Activated naive CD4-positive, alpha-beta T cell treated with anti-CD3 and anti-CD28 coated beads for 36 hours (primary cell): Measurements from ENCODE around the gene HOXC13. TPM values are rescaled to one million over a fixed set of nuclear protein-coding genes. Genes with fewer than 3 reads are reported as not detected.

Source experiments
- CTCF ChIA-PET: fragments of 350-600 bp; sonication (Branson Sonifier 250); formaldehyde crosslinking; loops from one replicate; lab custom pipeline; 2021; ENCODE audit warnings: antibody characterized with exemption; lab: Charles Lee
- DNase-seq: peaks from one replicate; pipeline ENCODE4 v3.0.0-alpha.2; 2020
- H3K27ac Mint-ChIP-seq: one replicate; pipeline ENCODE4 v1.8.0; 2021; ENCODE audit warnings: mild to moderate bottlenecking, mixed read lengths
- H3K27me3 Mint-ChIP-seq: one replicate; pipeline ENCODE4 v1.8.0; 2021; ENCODE audit warnings: low read depth, mixed read lengths
- H3K36me3 Mint-ChIP-seq: one replicate; pipeline ENCODE4 v1.8.0; 2021; ENCODE audit warnings: low read depth, mixed read lengths
- H3K4me1 Mint-ChIP-seq: one replicate; pipeline ENCODE4 v1.8.0; 2021; ENCODE audit warnings: low read depth, mixed read lengths
- H3K4me3 Mint-ChIP-seq: one replicate; pipeline ENCODE4 v1.8.0; 2021; ENCODE audit warnings: mild to moderate bottlenecking, moderate library complexity, mixed read lengths
- H3K9me3 Mint-ChIP-seq: one replicate; pipeline ENCODE4 v1.8.0; 2021; ENCODE audit warnings: mixed read lengths
- intact Hi-C: fragments of 100-400 bp; cut with micrococcal nuclease; formaldehyde crosslinking; loops from one replicate; pipeline ENCODE4 v1.15.1; 2023
- total RNA-seq, 2 experiments: library from RNA; stranded (reverse); gene quantifications; one replicate each; pipeline ENCODE4 v1.2.3, GENCODE V29; 2021

HOXC13 gene
- total RNA-seq, 2 experiments from 2014 or later = not detected

GRCh38 chr12:53952871-53953734, 14.5 kb downstream of the HOXC13 start:
- no peak for DNase-seq
- Mint-ChIP-seq H3K4me1 (peaks cover 40% of the 10 kb centered on the region), H3K27ac (no peak overlapping the region), H3K27me3 (peaks cover 91% of the 10 kb centered on the region), H3K4me3 (no peak overlapping the region), H3K36me3 (no peaks in the 10 kb centered on the region), H3K9me3 (no peaks in the 10 kb centered on the region)
- CTCF ChIA-PET = interaction anchor here (0.6 kb wide), 1 partner anchor 1469 kb away, joined by 3 read pairs; no protein-coding TSS in a partner anchor
- intact Hi-C loops = loop anchor here (5.0 kb wide), 2 partner anchors 34 to 99 kb away; partner anchors contain the start of genes HOXC10 and HOXC4

DNA sequence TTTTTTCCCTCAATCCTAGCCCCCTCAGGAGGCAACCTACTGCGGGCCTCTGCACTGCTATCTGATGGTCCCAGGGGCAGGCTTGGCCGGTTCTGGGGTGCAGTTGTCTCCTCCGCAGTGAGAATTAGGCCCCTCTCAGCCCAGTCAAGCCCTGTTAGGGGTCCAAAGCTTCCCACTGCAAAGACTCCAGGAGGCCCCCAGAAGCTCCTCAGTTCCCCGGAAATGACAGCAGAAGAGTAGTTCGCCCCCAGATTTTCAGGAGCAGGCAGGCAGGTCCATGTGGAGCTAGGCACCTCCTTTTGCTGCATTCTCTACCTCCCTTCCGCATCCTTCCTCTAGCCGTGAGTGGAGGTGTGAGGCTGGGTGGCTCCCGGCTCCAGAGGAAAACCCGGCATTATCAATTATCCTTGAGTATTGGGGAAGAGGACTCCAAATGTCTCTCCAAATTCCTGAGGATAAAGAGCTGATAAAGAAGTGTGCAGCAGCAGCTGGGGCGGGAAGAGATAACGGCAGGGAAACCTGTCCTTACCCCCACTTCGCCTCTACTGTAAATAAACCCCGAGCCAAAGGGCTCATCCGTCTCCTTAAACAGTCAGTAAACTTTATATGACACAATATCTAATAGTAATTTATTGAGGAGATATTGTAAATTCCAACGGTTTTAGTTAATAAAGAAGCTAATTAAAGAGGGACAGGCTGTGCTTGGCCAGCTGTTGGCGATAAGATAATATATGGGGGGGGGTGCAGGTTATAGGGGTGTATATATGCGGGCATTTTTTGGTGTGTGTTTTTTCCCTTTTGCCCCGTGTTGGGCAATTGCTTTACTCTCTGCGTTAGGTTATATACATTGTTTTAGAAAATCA, 15.4 kb downstream of the HOXC13 start:
- no peaks in the 10 kb centered on the region for H3K36me3 Mint-ChIP-seq
- H3K27ac Mint-ChIP-seq = no peak overlapping the region
- DNase-seq = no peak
- intact Hi-C loops = loop anchor here (5.0 kb wide), 2 partner anchors 33 to 98 kb away; partner anchors contain the start of genes HOXC10 and HOXC4
- H3K4me1 Mint-ChIP-seq = peaks cover 40% of the 10 kb centered on the region
- H3K4me3 Mint-ChIP-seq = no peak overlapping the region
- peaks cover 88% of the 10 kb centered on the region for H3K27me3 Mint-ChIP-seq
- H3K9me3 Mint-ChIP-seq = no peaks in the 10 kb centered on the region
- CTCF ChIA-PET = interaction anchor here (0.6 to 1.2 kb wide), 2 partner anchors 20 to 23 kb away, joined by 3 to 4 read pairs; no protein-coding TSS in a partner anchor

DNA sequence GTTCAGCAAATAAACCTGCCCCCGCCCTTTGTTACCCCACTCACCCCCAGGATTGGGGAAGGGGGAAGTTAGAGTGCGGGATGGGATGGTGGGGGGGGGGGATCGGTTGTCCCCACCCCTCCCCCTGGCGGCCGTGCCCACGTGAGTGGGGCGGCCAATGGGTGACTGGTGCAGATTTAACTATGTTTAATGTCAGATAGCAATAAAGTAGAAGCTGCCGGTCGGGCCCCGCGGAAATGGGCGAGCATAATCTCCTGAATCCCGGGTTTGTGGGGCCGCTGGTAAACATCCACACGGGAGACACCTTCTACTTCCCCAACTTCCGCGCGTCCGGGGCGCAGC, 16.0 kb downstream of the HOXC13 start, which contains the start of gene HOXC12:
Gene HOXC12, plus strand, starts transcription at position 210 of the 342 bp plus-strand sequence. Its CDS starts 27 bp downstream, at position 237.
- no peak for DNase-seq
- H3K9me3 Mint-ChIP-seq = no peaks in the 10 kb centered on the region
- CTCF ChIA-PET = interaction anchor here (1.2 kb wide), 1 partner anchor 21 kb away, joined by 3 read pairs; no protein-coding TSS in a partner anchor
- H3K4me1 Mint-ChIP-seq = peaks cover 40% of the 10 kb centered on the region
- intact Hi-C loops = loop anchor here (5.0 kb wide), 3 partner anchors 33 to 98 kb away; partner anchors contain the start of genes HOXC10 and HOXC4
- H3K4me3 Mint-ChIP-seq = no peak within 1 kb of the TSS
- H3K27ac Mint-ChIP-seq = no peak within 1 kb of the TSS
- H3K36me3 Mint-ChIP-seq = no peaks in the 10 kb centered on the region
- H3K27me3 Mint-ChIP-seq = peaks cover 88% of the 10 kb centered on the region

DNA sequence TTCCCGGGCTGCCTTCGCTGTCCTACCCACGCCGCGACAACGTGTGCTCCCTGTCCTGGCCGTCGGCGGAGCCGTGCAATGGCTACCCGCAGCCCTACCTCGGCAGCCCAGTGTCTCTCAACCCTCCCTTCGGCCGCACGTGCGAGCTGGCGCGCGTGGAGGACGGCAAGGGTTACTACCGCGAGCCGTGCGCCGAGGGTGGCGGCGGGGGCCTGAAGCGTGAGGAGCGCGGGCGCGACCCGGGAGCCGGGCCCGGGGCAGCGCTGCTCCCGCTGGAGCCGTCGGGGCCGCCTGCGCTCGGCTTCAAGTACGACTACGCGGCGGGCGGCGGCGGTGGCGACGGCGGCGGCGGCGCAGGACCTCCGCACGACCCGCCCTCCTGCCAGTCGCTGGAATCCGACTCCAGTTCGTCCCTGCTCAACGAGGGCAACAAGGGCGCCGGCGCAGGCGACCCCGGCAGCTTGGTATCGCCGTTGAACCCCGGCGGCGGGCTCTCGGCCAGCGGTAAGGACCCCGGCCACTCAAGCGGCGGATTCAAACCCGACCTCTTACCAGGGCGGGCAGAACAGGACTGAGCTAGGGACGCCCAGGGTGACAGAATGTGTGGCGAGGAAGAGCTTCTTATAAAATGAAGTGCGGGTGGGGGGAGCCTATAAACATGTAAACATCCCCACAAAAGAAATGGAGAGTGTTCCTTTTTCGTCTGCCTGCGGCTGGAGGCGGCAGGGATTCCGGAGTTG, 16.6 kb downstream of the HOXC13 start:
- peaks cover 38% of the 10 kb centered on the region for H3K4me1 Mint-ChIP-seq
- intact Hi-C loops = loop anchor here (5.0 kb wide), 1 partner anchor 42 kb away; no protein-coding TSS in a partner anchor
- H3K4me3 Mint-ChIP-seq = no peak overlapping the region
- no peak overlapping the region for H3K27ac Mint-ChIP-seq
- DNase-seq = no peak
- CTCF ChIA-PET = no interaction called here
- H3K27me3 Mint-ChIP-seq = peaks cover 89% of the 10 kb centered on the region
- H3K9me3 Mint-ChIP-seq = no peaks in the 10 kb centered on the region
- H3K36me3 Mint-ChIP-seq = no peaks in the 10 kb centered on the region

DNA sequence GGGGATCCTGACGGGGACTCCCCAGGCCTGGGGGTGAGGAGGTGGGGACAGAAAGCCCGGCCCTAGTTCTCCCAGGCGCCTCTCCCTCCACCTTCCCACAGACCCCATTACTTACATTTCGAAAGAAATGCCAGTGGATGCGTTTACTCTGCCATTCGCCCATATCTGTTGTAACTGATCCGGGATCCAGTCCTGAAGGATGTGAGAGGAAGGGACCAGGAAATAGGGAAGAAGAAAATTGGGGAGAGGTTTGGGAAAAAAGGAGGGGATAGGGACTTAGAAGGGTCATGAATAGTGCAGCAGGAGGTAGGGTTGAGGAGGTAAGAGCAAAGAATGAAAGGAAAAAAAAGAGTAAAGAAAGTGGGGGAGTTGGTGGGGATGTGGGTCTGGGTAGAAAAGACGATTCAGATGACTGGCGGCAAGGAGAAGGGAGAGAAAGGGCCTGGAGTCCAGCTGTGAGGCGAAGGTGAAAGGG, 17.2 kb downstream of the HOXC13 start:
- Mint-ChIP-seq H3K27me3 (peaks cover 87% of the 10 kb centered on the region), H3K9me3 (no peaks in the 10 kb centered on the region), H3K27ac (no peak overlapping the region), H3K4me1 (peaks cover 39% of the 10 kb centered on the region), H3K36me3 (no peaks in the 10 kb centered on the region), H3K4me3 (no peak overlapping the region)
- intact Hi-C loops = loop anchor here (5.0 kb wide), 1 partner anchor 41 kb away; no protein-coding TSS in a partner anchor
- CTCF ChIA-PET = no interaction called here
- no peak for DNase-seq

- no peak overlapping the region for H3K27ac Mint-ChIP-seq
- H3K4me3 Mint-ChIP-seq = no peak overlapping the region
- no peaks in the 10 kb centered on the region for H3K9me3 Mint-ChIP-seq
- no peaks in the 10 kb centered on the region for H3K36me3 Mint-ChIP-seq
- H3K4me1 Mint-ChIP-seq = peaks cover 36% of the 10 kb centered on the region
- no peak for DNase-seq
- CTCF ChIA-PET = interaction anchor here (0.9 kb wide), 1 partner anchor 199 kb away, joined by 4 read pairs; no protein-coding TSS in a partner anchor
- intact Hi-C loops = loop anchor here (5.0 kb wide), 1 partner anchor 41 kb away; no protein-coding TSS in a partner anchor
- peaks cover 83% of the 10 kb centered on the region for H3K27me3 Mint-ChIP-seq
Measured at GRCh38 chr12:53956251-53956887, 17.7 kb downstream of the HOXC13 start.

DNA sequence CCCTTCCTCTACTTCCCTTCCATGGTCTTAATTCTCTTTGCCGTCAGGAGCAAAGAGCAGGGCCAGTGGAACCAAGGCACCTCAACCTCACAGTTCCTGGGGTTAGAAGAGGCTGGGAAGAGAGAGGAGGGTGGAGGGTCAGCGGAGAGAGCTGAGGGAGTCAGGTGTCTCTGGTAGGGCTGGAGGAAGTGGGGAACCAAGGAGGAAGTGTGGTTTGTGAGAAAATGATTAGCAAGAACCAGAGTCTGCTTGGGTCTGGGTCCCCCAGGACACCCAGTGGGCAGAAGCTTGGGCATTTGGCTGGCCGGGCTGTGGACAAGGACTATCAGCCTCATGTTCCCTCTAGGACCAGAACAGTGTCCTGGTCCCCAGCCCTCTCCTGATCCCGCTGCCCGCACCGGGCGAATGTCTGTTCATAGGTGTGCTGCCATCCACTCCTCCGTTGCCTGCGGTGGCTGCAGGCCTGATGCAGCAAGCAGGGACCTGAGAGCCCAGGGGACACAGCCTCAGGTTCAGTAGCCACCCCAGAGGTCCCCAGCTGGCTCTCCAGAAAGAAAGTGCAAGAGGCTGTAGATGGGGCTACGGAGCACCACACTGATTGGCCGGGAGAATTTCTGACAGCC, 18.4 kb downstream of the HOXC13 start:
- Mint-ChIP-seq H3K36me3 (no peaks in the 10 kb centered on the region), H3K4me1 (peaks cover 29% of the 10 kb centered on the region), H3K27me3 (peaks cover 81% of the 10 kb centered on the region), H3K4me3 (no peak overlapping the region), H3K27ac (no peak overlapping the region), H3K9me3 (no peaks in the 10 kb centered on the region)
- intact Hi-C loops = loop anchor here (5.0 kb wide), 1 partner anchor 40 kb away; no protein-coding TSS in a partner anchor
- no peak for DNase-seq
- CTCF ChIA-PET = interaction anchor here (0.7 to 0.9 kb wide), 2 partner anchors 47 to 199 kb away, joined by 3 to 4 read pairs; no protein-coding TSS in a partner anchor

DNA sequence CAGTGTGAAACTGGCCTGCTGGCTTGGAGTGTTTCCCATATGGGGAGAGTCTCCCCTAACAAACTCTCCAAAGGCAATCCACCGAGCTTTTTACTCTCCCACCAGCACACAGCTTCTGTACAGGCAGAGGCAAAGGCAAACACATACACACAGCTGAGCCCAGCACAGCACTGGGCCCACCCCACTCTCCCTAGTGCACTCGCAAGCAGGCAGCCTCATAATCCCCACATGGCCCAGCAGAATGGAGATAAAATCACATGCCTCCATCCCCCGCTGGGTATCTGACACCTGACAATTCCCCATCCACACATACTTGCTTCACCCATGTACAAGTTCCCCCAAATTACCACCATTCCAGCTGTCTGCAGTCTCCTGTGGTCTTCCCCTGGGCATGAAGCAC, 19.5 kb downstream of the HOXC13 start:
- CTCF ChIA-PET = interaction anchor here (0.6 to 1.5 kb wide), 2 partner anchors 243 to 292 kb away, joined by 3 to 4 read pairs; no protein-coding TSS in a partner anchor
- H3K27ac Mint-ChIP-seq = no peak overlapping the region
- H3K4me1 Mint-ChIP-seq = peaks cover 28% of the 10 kb centered on the region
- intact Hi-C loops = loop anchor here (5.0 kb wide), 1 partner anchor 39 kb away; no protein-coding TSS in a partner anchor
- no peak for DNase-seq
- peaks cover 79% of the 10 kb centered on the region for H3K27me3 Mint-ChIP-seq
- H3K9me3 Mint-ChIP-seq = no peaks in the 10 kb centered on the region
- no peak overlapping the region for H3K4me3 Mint-ChIP-seq
- H3K36me3 Mint-ChIP-seq = no peaks in the 10 kb centered on the region

DNA sequence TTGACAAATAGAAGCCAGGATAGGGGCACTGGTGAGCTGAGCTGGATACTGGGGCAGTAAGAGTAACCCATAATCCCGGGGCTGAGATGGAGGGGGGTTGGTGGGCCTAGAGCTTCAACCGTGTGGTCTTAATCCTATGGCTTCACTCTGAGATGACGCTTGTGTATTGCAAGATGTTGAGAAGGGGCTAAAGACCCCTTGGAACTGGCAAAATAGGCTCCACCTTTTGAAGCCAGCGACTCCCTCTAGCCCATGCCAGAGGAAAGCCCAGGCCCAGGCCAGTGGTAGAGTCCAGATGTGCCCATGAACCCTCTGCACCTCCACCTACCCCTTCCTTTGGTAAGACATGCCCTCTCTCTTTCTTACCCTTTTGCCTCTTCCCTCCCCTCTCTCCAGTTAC, 20.7 kb downstream of the HOXC13 start:
- Mint-ChIP-seq H3K4me1 (peaks cover 30% of the 10 kb centered on the region), H3K9me3 (no peaks in the 10 kb centered on the region), H3K27me3 (peaks cover 77% of the 10 kb centered on the region), H3K27ac (no peak overlapping the region), H3K4me3 (no peak overlapping the region), H3K36me3 (no peaks in the 10 kb centered on the region)
- CTCF ChIA-PET = interaction anchor here (1.5 kb wide), 1 partner anchor 242 kb away, joined by 4 read pairs; no protein-coding TSS in a partner anchor
- intact Hi-C loops = loop anchor here (5.0 kb wide), 1 partner anchor 38 kb away; no protein-coding TSS in a partner anchor
- no peak for DNase-seq

DNA sequence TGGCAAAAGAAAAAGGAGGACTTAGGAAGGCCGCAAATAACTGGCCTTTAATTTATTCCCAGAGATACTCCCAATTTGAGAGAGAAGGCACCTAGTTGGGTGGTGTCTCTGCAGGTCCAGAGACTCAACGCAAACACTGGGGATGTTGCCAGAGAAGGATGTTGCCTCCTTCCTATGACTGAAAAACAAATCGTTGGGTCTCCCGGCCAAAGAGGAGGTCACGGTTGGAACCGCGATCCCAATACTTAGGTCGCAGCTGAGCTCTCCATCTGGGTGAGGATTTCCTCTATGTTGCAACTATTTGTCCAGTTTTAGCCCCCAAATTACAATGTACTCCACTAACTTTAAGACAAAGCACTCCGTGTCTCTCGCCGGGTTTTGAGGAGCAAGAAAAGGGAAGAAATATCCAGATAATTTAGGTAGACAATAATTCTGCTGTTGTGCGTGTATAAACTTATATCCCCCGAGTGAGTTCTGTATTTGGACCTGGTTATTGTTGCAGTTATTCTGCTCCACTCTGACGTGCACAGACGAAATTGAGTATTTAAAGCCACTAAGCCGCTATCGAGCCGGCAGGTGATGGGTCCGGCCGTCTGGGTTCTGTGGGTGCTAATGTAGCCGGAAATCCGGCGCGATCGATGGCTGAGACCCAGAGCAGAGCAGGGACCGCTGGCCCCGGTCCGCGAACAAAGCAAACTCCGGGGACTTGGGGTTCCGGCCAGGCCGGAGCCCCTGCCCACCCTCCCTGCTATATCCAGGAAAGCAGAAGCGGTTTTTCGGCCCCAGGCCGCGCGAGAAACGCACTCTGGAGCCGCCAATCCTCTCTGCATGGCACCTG, 21.8 kb downstream of the HOXC13 start:
- no peaks in the 10 kb centered on the region for H3K9me3 Mint-ChIP-seq
- no peaks in the 10 kb centered on the region for H3K36me3 Mint-ChIP-seq
- peaks cover 83% of the 10 kb centered on the region for H3K27me3 Mint-ChIP-seq
- CTCF ChIA-PET = no interaction called here
- H3K4me3 Mint-ChIP-seq = no peak overlapping the region
- intact Hi-C loops = no loop called here
- H3K27ac Mint-ChIP-seq = no peak overlapping the region
- DNase-seq = no peak
- H3K4me1 Mint-ChIP-seq = peaks cover 32% of the 10 kb centered on the region
